Progenitor cell of endocrine pancreas (in vitro differentiated cells): ENCODE data around the gene PRSS53. TPM values are rescaled to one million over a fixed set of nuclear protein-coding genes. Genes with fewer than 3 reads are reported as not detected.
A peak's percentile ranks its signal among the peaks of the same experiment; 100 is the strongest.

Experiments used
- DNase-seq: peaks from one replicate; pipeline ENCODE4 v3.0.0; 2021; ENCODE audit warnings: low spot score; ENCODE audit not compliant: unreplicated experiment
- H3K27ac Mint-ChIP-seq: 2 replicates; pipeline ENCODE4 v1.8.0; 2021; ENCODE audit warnings: mild to moderate bottlenecking, moderate library complexity, mixed read lengths
- H3K27me3 Mint-ChIP-seq: 2 replicates; pipeline ENCODE4 v1.8.0; 2021; ENCODE audit warnings: mixed read lengths
- H3K36me3 Mint-ChIP-seq: 2 replicates; pipeline ENCODE4 v1.8.0; 2022; ENCODE audit warnings: mixed read lengths; ENCODE audit not compliant: insufficient read depth
- H3K4me1 Mint-ChIP-seq: 2 replicates; pipeline ENCODE4 v1.8.0; 2021; ENCODE audit warnings: low read depth, mixed read lengths
- H3K4me3 Mint-ChIP-seq: 2 replicates; pipeline ENCODE4 v1.8.0; 2021; ENCODE audit warnings: low read depth, mild to moderate bottlenecking, moderate library complexity, mixed read lengths
- H3K9me3 Mint-ChIP-seq: 2 replicates; pipeline ENCODE4 v1.8.0; 2021; ENCODE audit warnings: low read depth, mixed read lengths
- CTCF ChIP-seq: fragments of 200-600 bp; sonication (generic); IDR thresholded peaks from one replicate; pipeline ENCODE4 v1.5.0; 2021; ENCODE audit warnings: antibody characterized with exemption, mild to moderate bottlenecking; ENCODE audit not compliant: unreplicated experiment
- total RNA-seq: library from RNA; stranded (reverse); gene quantifications from 2 replicates; pipeline ENCODE4 v1.2.1, GENCODE V29; 2021

Gene PRSS53
- total RNA-seq, 1 donor from 2014 or later, result 2.3 TPM

- peak within 1 kb of the TSS; percentile 99 for H3K4me3 Mint-ChIP-seq
Observed at GRCh38 chr16:31073970-31074813, 14.6 kb downstream of the PRSS53 start, which contains the start of the genes ZNF646 and ZNF668. ZNF646 (plus strand) TSS chr16:31074422; CDS start chr16:31076325, 1,903 bp downstream. ZNF668 (minus strand) TSS chr16:31074240; CDS start chr16:31064459, 9,781 bp downstream.

GRCh38 chr16:31073142-31073969 is 15.4 kb downstream of the PRSS53 start:
- H3K27ac Mint-ChIP-seq, result peak overlapping the region; percentile 99
- DNase-seq, result peak; percentile 72
- H3K36me3 Mint-ChIP-seq, result peaks cover 2% of the 10 kb centered on the region
- H3K27me3 Mint-ChIP-seq, result no peaks in the 10 kb centered on the region
- peaks cover 19% of the 10 kb centered on the region for H3K4me1 Mint-ChIP-seq
- no peaks in the 10 kb centered on the region for H3K9me3 Mint-ChIP-seq
- H3K4me3 Mint-ChIP-seq, result peak overlapping the region; percentile 99
- TF ChIP-seq CTCF, result no peak

More at GRCh38 chr16:31073970-31074813, 14.6 kb downstream of the PRSS53 start, which contains the start of the genes ZNF646 and ZNF668:
- Mint-ChIP-seq H3K27me3 (no peaks in the 10 kb centered on the region), H3K4me1 (peaks cover 19% of the 10 kb centered on the region), H3K9me3 (no peaks in the 10 kb centered on the region), H3K36me3 (peaks cover 4% of the 10 kb centered on the region), H3K27ac (peak within 1 kb of the TSS; percentile 99)
- DNase-seq, result peak; percentile 89
- TF ChIP-seq CTCF, result peak; percentile 18

DNA sequence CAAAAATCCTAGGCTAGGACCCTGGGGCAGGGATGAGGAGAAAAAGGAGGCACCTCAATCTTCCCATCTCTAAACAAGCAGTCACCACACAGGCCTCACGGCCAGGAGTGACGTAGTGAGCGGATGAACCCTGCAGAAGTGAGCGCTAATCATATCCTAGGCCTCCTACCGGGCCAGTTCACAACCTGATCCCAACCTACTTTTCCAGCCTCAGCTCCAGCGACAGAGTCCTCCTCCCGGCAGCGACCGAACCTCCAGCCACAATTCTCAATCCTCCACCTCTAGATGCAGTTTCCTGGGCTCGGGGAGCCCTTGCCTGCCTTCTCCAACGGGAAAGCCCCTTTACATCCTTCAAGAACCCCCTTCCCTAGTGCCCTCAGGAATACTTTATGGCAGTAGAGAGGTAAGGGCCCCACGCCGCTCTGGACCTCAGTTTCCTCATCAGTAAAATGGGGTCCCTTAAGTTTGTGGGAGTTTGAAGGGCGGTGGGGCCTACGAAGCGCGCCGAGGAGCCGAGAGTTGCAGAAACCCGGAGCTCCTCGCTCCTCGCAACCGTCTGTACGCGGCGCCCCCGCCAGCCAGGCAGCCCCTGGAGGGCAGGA is 16.1 kb downstream of the PRSS53 start:
- DNase-seq, result no peak
- no peaks in the 10 kb centered on the region for H3K9me3 Mint-ChIP-seq
- peak overlapping the region; percentile 99 for H3K4me3 Mint-ChIP-seq

GRCh38 chr16:31071861-31072260 is 16.9 kb downstream of the PRSS53 start:
- no peak for TF ChIP-seq CTCF

More for the DNA sequence above, 16.1 kb downstream of the PRSS53 start:
- peak overlapping the region; percentile 99 for H3K27ac Mint-ChIP-seq
- H3K36me3 Mint-ChIP-seq, result peaks cover under 1% of the 10 kb centered on the region
- H3K4me1 Mint-ChIP-seq, result peaks cover 19% of the 10 kb centered on the region
- no peak for TF ChIP-seq CTCF
- no peaks in the 10 kb centered on the region for H3K27me3 Mint-ChIP-seq

More at GRCh38 chr16:31071861-31072260, 16.9 kb downstream of the PRSS53 start:
- H3K27ac Mint-ChIP-seq, result peak overlapping the region; percentile 99
- H3K27me3 Mint-ChIP-seq, result no peaks in the 10 kb centered on the region
- H3K9me3 Mint-ChIP-seq, result no peaks in the 10 kb centered on the region
- peaks cover 19% of the 10 kb centered on the region for H3K4me1 Mint-ChIP-seq
- DNase-seq, result no peak
- peak overlapping the region; percentile 99 for H3K4me3 Mint-ChIP-seq
- H3K36me3 Mint-ChIP-seq, result no peaks in the 10 kb centered on the region
